Hepatocyte (in vitro differentiated cells): ENCODE data around the gene AKAP13. TPM values are rescaled to one million over a fixed set of nuclear protein-coding genes. Genes with fewer than 3 reads are reported as not detected.

ENCODE experiments used
- DNase-seq: peaks from one replicate; pipeline ENCODE4 v3.0.0-alpha.2; 2016; ENCODE audit warnings: low spot score
- H2AFZ ChIP-seq: fragments of 200-600 bp; sonication (generic); 2 replicates; pipeline ENCODE4 v1.6.0; 2016; ENCODE audit warnings: antibody characterized with exemption, mild to moderate bottlenecking
- H3K27ac ChIP-seq: fragments of 200-600 bp; sonication (generic); 2 replicates; pipeline ENCODE4 v1.5.1; 2016; ENCODE audit warnings: mild to moderate bottlenecking
- H3K27me3 ChIP-seq: fragments of 200-600 bp; sonication (generic); 2 replicates; pipeline ENCODE4 v1.6.1; 2016
- H3K36me3 ChIP-seq: fragments of 200-600 bp; sonication (generic); replicated peaks from 2 replicates; pipeline ENCODE4 v1.5.1; 2016; ENCODE audit warnings: low read depth; ENCODE audit not compliant: insufficient read depth
- H3K4me1 ChIP-seq: fragments of 200-600 bp; sonication (generic); 2 replicates; pipeline ENCODE4 v1.5.1; 2016; ENCODE audit warnings: mild to moderate bottlenecking, moderate library complexity; ENCODE audit not compliant: insufficient read depth
- H3K4me2 ChIP-seq: fragments of 200-600 bp; sonication (generic); 2 replicates; pipeline ENCODE4 v1.6.0; 2016
- H3K4me3 ChIP-seq: fragments of 200-600 bp; sonication (generic); 2 replicates; pipeline ENCODE4 v1.5.1; 2016; ENCODE audit warnings: mild to moderate bottlenecking
- H3K79me2 ChIP-seq: fragments of 200-600 bp; sonication (generic); 2 replicates; pipeline ENCODE4 v1.6.0; 2017; ENCODE audit warnings: mild to moderate bottlenecking
- H3K9me2 ChIP-seq: fragments of 200-600 bp; sonication (generic); replicated peaks from 2 replicates; pipeline ENCODE4 v1.6.0; 2017; ENCODE audit warnings: mild to moderate bottlenecking; ENCODE audit not compliant: insufficient read depth
- H3K9me3 ChIP-seq: fragments of 200-600 bp; sonication (generic); 2 replicates; pipeline ENCODE4 v1.5.1; 2016; ENCODE audit warnings: low read depth, mild to moderate bottlenecking
- H4K20me1 ChIP-seq: fragments of 200-600 bp; sonication (generic); 2 replicates; pipeline ENCODE4 v1.6.0; 2016; ENCODE audit warnings: mild to moderate bottlenecking; ENCODE audit not compliant: insufficient read depth, poor library complexity, severe bottlenecking
- EZH2 ChIP-seq: fragments of 200-600 bp; sonication (generic); IDR thresholded peaks from 2 replicates; pipeline ENCODE4 v1.6.1; 2016; ENCODE audit warnings: antibody characterized with exemption, mild to moderate bottlenecking, borderline replicate concordance
- EZH2phosphoT487 ChIP-seq: fragments of 200-600 bp; sonication (generic); IDR thresholded peaks from one replicate; pipeline ENCODE4 v1.6.1; 2018; ENCODE audit warnings: antibody characterized with exemption, mild to moderate bottlenecking, low read depth, moderate library complexity; ENCODE audit not compliant: unreplicated experiment, severe bottlenecking
- WGBS: methylation state at CpG from one replicate; pipeline ENCODE4 v1.1.6; 2016; ENCODE audit warnings: low lambda C conversion rate; ENCODE audit errors: missing lambda C conversion rate; 5-methylcytosine and 5-hydroxymethylcytosine counted together
- polyA plus RNA-seq: library from polyadenylated mRNA; unstranded; fragments of >200 nt; fragmentation: Nextera tagmentation; extraction: Ambion mirVana; gene quantifications from 2 replicates; pipeline ENCODE4 v1.2.1, GENCODE V29; 2016
- total RNA-seq: library from RNA; depleted of rRNA; stranded (reverse); fragments of >200 nt; gene quantifications from 2 replicates; pipeline ENCODE4 v1.2.3, GENCODE V29; 2014
- TF ChIP-seq, protein P1 (sequence below): fragments of 200-600 bp; sonication (generic); IDR thresholded peaks from 2 replicates; pipeline ENCODE4 v1.5.1; 2016; ENCODE audit warnings: antibody characterized with exemption, mild to moderate bottlenecking; ENCODE audit not compliant: poor library complexity

Gene AKAP13
- total and polyA plus RNA-seq, 2 experiments from 2014 or later: 55.6 to 80.9 TPM

DNA sequence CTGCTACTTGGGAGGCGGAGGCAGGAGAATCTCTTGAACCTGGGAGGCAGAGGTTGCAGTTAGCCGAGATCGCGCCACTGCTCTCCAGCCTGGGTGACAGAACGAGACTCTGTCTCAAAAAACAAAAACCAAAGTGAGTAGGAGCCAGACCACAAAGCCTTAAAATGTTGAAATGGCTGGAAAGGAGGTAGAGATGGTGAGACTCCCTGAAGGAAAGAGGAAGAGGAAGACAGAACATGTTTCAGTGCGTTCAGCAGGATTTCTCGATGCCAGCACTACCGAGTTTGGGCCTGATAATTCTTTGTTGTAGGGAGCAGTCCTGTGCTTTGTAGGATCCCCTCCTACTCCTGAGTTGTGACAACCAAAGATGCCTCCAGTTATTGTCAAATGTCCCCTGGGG is 189.9 kb downstream of the AKAP13 start:
- no peak for DNase-seq
- no peaks in the 10 kb centered on the region for H3K9me3 ChIP-seq
- TF ChIP-seq, protein P1, sequence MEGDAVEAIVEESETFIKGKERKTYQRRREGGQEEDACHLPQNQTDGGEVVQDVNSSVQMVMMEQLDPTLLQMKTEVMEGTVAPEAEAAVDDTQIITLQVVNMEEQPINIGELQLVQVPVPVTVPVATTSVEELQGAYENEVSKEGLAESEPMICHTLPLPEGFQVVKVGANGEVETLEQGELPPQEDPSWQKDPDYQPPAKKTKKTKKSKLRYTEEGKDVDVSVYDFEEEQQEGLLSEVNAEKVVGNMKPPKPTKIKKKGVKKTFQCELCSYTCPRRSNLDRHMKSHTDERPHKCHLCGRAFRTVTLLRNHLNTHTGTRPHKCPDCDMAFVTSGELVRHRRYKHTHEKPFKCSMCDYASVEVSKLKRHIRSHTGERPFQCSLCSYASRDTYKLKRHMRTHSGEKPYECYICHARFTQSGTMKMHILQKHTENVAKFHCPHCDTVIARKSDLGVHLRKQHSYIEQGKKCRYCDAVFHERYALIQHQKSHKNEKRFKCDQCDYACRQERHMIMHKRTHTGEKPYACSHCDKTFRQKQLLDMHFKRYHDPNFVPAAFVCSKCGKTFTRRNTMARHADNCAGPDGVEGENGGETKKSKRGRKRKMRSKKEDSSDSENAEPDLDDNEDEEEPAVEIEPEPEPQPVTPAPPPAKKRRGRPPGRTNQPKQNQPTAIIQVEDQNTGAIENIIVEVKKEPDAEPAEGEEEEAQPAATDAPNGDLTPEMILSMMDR: no peak
- TF ChIP-seq EZH2phosphoT487 (no peak), EZH2 (no peak)
- no peaks in the 10 kb centered on the region for H3K27me3 ChIP-seq
- peaks cover 8% of the 10 kb centered on the region for H3K4me1 ChIP-seq
- H3K9me2 ChIP-seq: no peaks in the 10 kb centered on the region
- no peak overlapping the region for H3K4me2 ChIP-seq
- H3K27ac ChIP-seq: no peak overlapping the region
- no peak overlapping the region for H2AFZ ChIP-seq
- peaks cover 88% of the 10 kb centered on the region for H3K79me2 ChIP-seq
- peaks cover 10% of the 10 kb centered on the region for H4K20me1 ChIP-seq
- 96% methylated on average over 8 of the region's 8 CpGs for WGBS
- no peaks in the 10 kb centered on the region for H3K36me3 ChIP-seq
- no peak overlapping the region for H3K4me3 ChIP-seq

DNA sequence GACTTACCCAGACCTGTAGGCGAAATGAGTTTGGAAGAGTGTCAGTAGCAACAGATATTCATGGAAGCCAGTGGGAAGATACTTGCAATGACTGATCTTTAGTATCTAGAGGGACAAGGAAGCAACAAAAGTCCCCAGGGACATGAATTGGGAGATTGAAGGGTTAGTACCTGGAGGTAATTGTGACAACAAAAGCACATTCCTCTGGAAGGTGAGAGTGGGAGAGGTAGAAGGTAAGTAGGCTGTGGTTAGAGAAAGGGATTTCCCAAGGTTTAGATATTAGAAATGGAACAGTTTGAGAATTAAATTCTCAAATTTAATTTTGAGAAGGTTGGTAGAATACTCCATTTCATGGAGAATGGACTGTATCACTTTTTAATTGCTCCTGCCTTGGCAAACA is 191.4 kb downstream of the AKAP13 start:
- Histone ChIP-seq H4K20me1 (peaks cover 10% of the 10 kb centered on the region), H3K9me3 (no peaks in the 10 kb centered on the region), H3K27ac (no peak overlapping the region), H3K4me3 (no peak overlapping the region), H3K79me2 (peaks cover 77% of the 10 kb centered on the region), H3K27me3 (no peaks in the 10 kb centered on the region), H3K4me2 (no peak overlapping the region), H3K9me2 (no peaks in the 10 kb centered on the region), H2AFZ (no peak overlapping the region), H3K4me1 (peaks cover 5% of the 10 kb centered on the region), H3K36me3 (no peaks in the 10 kb centered on the region)
- TF ChIP-seq EZH2phosphoT487: no peak
- TF ChIP-seq, protein P1: no peak
- TF ChIP-seq EZH2: no peak
- WGBS: 100% methylated on average over 1 of the region's 1 CpG
- DNase-seq: no peak

DNA sequence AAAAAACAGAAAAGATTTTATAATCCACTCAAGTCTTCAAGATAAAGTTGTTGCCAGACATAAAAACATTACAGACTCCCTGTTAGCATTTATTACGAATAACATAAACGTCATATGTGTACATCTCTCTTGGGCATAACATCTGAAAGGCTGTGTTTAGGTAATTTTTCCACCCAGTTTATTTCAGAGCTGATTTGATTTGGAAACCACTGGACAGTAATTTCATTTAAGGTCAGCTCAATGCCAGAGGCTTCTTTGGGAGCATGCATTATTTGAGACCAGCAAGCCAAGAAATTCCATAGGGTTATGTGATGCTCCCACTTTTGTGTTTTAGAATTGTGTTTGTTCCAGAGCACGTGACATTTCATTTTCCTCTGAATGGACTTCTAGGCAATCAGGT is 196.0 kb downstream of the AKAP13 start:
- Histone ChIP-seq H3K79me2 (peaks cover 52% of the 10 kb centered on the region), H3K27me3 (no peaks in the 10 kb centered on the region), H2AFZ (no peak overlapping the region), H3K9me2 (no peaks in the 10 kb centered on the region), H3K27ac (no peak overlapping the region), H3K9me3 (no peaks in the 10 kb centered on the region), H3K4me1 (peaks cover 25% of the 10 kb centered on the region), H3K4me2 (no peak overlapping the region), H3K4me3 (no peak overlapping the region), H4K20me1 (peaks cover 10% of the 10 kb centered on the region), H3K36me3 (no peaks in the 10 kb centered on the region)
- no peak for TF ChIP-seq EZH2phosphoT487
- TF ChIP-seq, protein P1: no peak
- no peak for DNase-seq
- 75% methylated on average over 3 of the region's 3 CpGs for WGBS
